ENCODE measurements around the gene TBC1D3H. TPM values are rescaled to one million over a fixed set of nuclear protein-coding genes. Genes with fewer than 3 reads are reported as not detected.
"Not testable (repeated sequence)": the region's sequence is repeated elsewhere in the genome, so short reads cannot be mapped to it uniquely, and the experiment has no call there.

TBC1D3H gene
- total RNA-seq, 1 experiment from 2014 or later = not detected

GRCh38 chr17:36415180-36415941 is 27.1 kb upstream of the TBC1D3H start:
- not testable (repeated sequence) for H3K14ac ChIP-seq (ENCODE audit: insufficient read depth, low read length); H2BK15ac ChIP-seq (ENCODE audit: low read depth, low read length); H3K79me2 ChIP-seq (ENCODE audit: insufficient read depth, low read length); H4K5ac ChIP-seq (ENCODE audit: insufficient read length, low read depth, low read length); H2BK12ac ChIP-seq (ENCODE audit: insufficient read length, low read depth, low read length); H3K27me3 ChIP-seq (ENCODE audit: insufficient read depth, low read length); H3K4me1 ChIP-seq (ENCODE audit: insufficient read depth, low read length); H2BK120ac ChIP-seq (ENCODE audit: low read depth, low read length, poor library complexity, severe bottlenecking); H3K27ac ChIP-seq (ENCODE audit: insufficient read length, low read depth, low read length); H3K27ac Mint-ChIP-seq; H3K9me3 ChIP-seq (ENCODE audit: control insufficient read depth, low read depth, low read length); H4K8ac ChIP-seq (replicated peaks; ENCODE audit: insufficient read length, low read depth, low read length); H3K4me3 Mint-ChIP-seq; DNase-seq; H3K36me3 Mint-ChIP-seq (ENCODE audit: insufficient read depth in 1 of 3, low read depth in 3 of 3); H4K91ac ChIP-seq (ENCODE audit: insufficient read length, low read depth, low read length); H3K23me2 ChIP-seq (ENCODE audit: insufficient read length, low read depth, low read length, poor library complexity, severe bottlenecking); H4K20me1 ChIP-seq (ENCODE audit: control insufficient read depth, insufficient read depth, insufficient read length); H2AK5ac ChIP-seq (ENCODE audit: insufficient read length, low read length); H3K9me3 Mint-ChIP-seq; H3K4me2 ChIP-seq (ENCODE audit: insufficient read depth, insufficient read length, low read length); H3K4me1 Mint-ChIP-seq; H3K9ac ChIP-seq (ENCODE audit: extremely low read depth, insufficient read length, low read length); H2BK20ac ChIP-seq (ENCODE audit: low read depth, low read length, poor library complexity, severe bottlenecking); H2AFZ ChIP-seq (ENCODE audit: low read length); H3K56ac ChIP-seq (ENCODE audit: insufficient read length, low read depth, low read length); H2BK5ac ChIP-seq (ENCODE audit: insufficient read length, low read length); H3K79me1 ChIP-seq (ENCODE audit: insufficient read depth, low read depth, low read length, poor library complexity, severe bottlenecking); H3K18ac ChIP-seq (ENCODE audit: insufficient read length, low read depth, low read length); H3K4ac ChIP-seq (ENCODE audit: low read depth, low read length); H3T11ph ChIP-seq (ENCODE audit: low read length); H3K23ac ChIP-seq (ENCODE audit: insufficient read length, low read depth, low read length); H3K27me3 Mint-ChIP-seq (ENCODE audit: low read depth)
- WGBS (ENCODE audit: extremely low coverage, insufficient read length, low lambda C conversion rate) = no CpG with 5 or more reads among the region's 2 CpGs

- not testable (repeated sequence) for H3K23ac ChIP-seq (ENCODE audit: insufficient read length, low read depth, low read length); H2BK20ac ChIP-seq (ENCODE audit: low read depth, low read length, poor library complexity, severe bottlenecking); H3K9me3 ChIP-seq (ENCODE audit: control insufficient read depth, low read depth, low read length); H3K9me3 Mint-ChIP-seq; H3K18ac ChIP-seq (ENCODE audit: insufficient read length, low read depth, low read length); H2BK120ac ChIP-seq (ENCODE audit: low read depth, low read length, poor library complexity, severe bottlenecking); H2AK5ac ChIP-seq (ENCODE audit: insufficient read length, low read length); H3K36me3 Mint-ChIP-seq (ENCODE audit: insufficient read depth in 1 of 3, low read depth in 3 of 3); H3K79me1 ChIP-seq (ENCODE audit: insufficient read depth, low read depth, low read length, poor library complexity, severe bottlenecking); H3K14ac ChIP-seq (ENCODE audit: insufficient read depth, low read length); H3K27me3 Mint-ChIP-seq (ENCODE audit: low read depth); H3K23me2 ChIP-seq (ENCODE audit: insufficient read length, low read depth, low read length, poor library complexity, severe bottlenecking); H4K20me1 ChIP-seq (ENCODE audit: control insufficient read depth, insufficient read depth, insufficient read length); DNase-seq; H4K5ac ChIP-seq (ENCODE audit: insufficient read length, low read depth, low read length); H3T11ph ChIP-seq (ENCODE audit: low read length); H2BK15ac ChIP-seq (ENCODE audit: low read depth, low read length); H3K4me1 ChIP-seq (ENCODE audit: insufficient read depth, low read length); H4K8ac ChIP-seq (replicated peaks; ENCODE audit: insufficient read length, low read depth, low read length); H3K9ac ChIP-seq (ENCODE audit: extremely low read depth, insufficient read length, low read length); H2AFZ ChIP-seq (ENCODE audit: low read length); H3K4me2 ChIP-seq (ENCODE audit: insufficient read depth, insufficient read length, low read length); H4K91ac ChIP-seq (ENCODE audit: insufficient read length, low read depth, low read length); H3K27ac Mint-ChIP-seq; H3K4me3 Mint-ChIP-seq; H2BK12ac ChIP-seq (ENCODE audit: insufficient read length, low read depth, low read length); H3K27me3 ChIP-seq (ENCODE audit: insufficient read depth, low read length); H3K4me1 Mint-ChIP-seq; H3K4ac ChIP-seq (ENCODE audit: low read depth, low read length); H3K79me2 ChIP-seq (ENCODE audit: insufficient read depth, low read length); H3K56ac ChIP-seq (ENCODE audit: insufficient read length, low read depth, low read length); H3K27ac ChIP-seq (ENCODE audit: insufficient read length, low read depth, low read length); H2BK5ac ChIP-seq (ENCODE audit: insufficient read length, low read length)
- WGBS (ENCODE audit: extremely low coverage, insufficient read length, low lambda C conversion rate) = no CpG with 5 or more reads among the region's 9 CpGs
Measured at GRCh38 chr17:36390943-36391645, 2.9 kb upstream of the TBC1D3H start.

Data from H9 (cell line).